ENCODE results near the gene PAMR1.

- TF ChIP-seq EP300 (IDR thresholded peaks at IDR 0.05): no peak
- no peak for TF ChIP-seq CTCF (IDR thresholded peaks at IDR 0.05)
- TF ChIP-seq POLR2A (IDR thresholded peaks at IDR 0.05): no peak
Measured at GRCh38 chr11:35546317-35546716, 20.9 kb upstream of the PAMR1 start.

Data from gastroesophageal sphincter (tissue), 3 donors.